HEK293 (cell line): ENCODE data around the gene GPAT2.
"Not testable (repeated sequence)": the region's sequence is repeated elsewhere in the genome, so short reads cannot be mapped to it uniquely, and the experiment has no call there.

Experiments
- BCL11A ChIP-seq: fragments of 450-650 bp; formaldehyde crosslinking; IDR thresholded peaks from 2 replicates; pipeline ENCODE4 v1.5.1; 2016; ENCODE audit warnings: low read depth, missing biosample characterization, missing genetic modification characterization
- ZBTB20 ChIP-seq: fragments of 450-650 bp; formaldehyde crosslinking; IDR thresholded peaks from 2 replicates; pipeline ENCODE4 v1.5.1; 2016; ENCODE audit warnings: missing biosample characterization, missing genetic modification characterization
- ZNF121 ChIP-seq: fragments of 450-650 bp; formaldehyde crosslinking; IDR thresholded peaks from 2 replicates; pipeline ENCODE4 v1.5.1; 2016; ENCODE audit warnings: missing biosample characterization, missing genetic modification characterization
- ZNF311 ChIP-seq: fragments of 450-650 bp; formaldehyde crosslinking; IDR thresholded peaks from 2 replicates; pipeline ENCODE4 v1.5.1; 2017; ENCODE audit warnings: missing biosample characterization, missing genetic modification characterization, borderline replicate concordance
- TF ChIP-seq, protein P1 (sequence below): fragments of 450-650 bp; formaldehyde crosslinking; IDR thresholded peaks from 2 replicates; pipeline ENCODE4 v1.5.1; 2016; ENCODE audit warnings: missing biosample characterization, missing genetic modification characterization
- TF ChIP-seq, protein P2 (sequence below): fragments of 450-650 bp; formaldehyde crosslinking; IDR thresholded peaks from 2 replicates; pipeline ENCODE4 v1.5.1; 2016; ENCODE audit warnings: missing biosample characterization, missing genetic modification characterization
- TF ChIP-seq, protein P3 (sequence below): fragments of 450-650 bp; formaldehyde crosslinking; IDR thresholded peaks from 2 replicates; pipeline ENCODE4 v1.5.1; 2016; ENCODE audit warnings: missing biosample characterization, missing genetic modification characterization

DNA sequence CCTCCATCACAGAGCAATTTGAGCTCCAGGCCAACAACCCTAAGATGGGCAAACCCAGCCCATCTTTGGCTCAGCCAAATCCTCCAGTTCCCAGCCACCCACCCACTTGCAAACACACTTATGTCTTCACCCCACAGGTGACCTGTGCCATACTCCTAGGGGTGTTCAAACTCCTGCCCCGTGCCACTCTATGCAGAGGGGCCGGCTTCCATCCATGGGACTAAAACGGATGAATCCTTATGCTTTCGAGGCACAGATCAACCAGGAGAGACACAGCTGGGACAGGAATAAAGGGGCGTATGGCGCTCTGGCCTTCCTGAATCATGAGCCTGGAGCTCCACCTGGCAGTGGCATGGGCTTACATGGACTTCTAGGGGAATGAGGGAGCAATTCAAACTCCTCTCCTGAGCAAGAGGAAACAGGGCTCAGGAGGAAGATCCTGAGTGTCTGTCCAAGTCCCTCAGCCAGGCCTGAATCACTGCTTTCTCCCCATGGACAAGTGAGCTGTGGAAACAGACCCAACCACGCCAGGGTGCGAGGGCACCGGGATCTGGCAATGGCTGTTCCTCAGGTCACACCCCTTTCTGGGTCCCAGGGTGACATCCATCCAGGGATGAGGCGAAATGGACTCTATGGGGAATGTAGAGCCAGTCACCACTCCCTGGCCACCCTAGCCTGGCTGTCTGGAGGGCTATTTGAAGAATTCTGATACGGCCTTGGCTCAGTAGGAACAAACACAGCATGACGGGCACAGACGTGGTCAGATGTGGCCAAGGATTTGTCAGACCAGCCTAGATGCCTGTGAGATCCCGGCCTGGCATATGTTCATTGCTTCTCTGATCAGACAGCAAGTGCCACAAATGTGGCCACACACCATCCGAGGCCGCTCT, 36.6 kb upstream of the GPAT2 start:
- TF ChIP-seq, protein P1, sequence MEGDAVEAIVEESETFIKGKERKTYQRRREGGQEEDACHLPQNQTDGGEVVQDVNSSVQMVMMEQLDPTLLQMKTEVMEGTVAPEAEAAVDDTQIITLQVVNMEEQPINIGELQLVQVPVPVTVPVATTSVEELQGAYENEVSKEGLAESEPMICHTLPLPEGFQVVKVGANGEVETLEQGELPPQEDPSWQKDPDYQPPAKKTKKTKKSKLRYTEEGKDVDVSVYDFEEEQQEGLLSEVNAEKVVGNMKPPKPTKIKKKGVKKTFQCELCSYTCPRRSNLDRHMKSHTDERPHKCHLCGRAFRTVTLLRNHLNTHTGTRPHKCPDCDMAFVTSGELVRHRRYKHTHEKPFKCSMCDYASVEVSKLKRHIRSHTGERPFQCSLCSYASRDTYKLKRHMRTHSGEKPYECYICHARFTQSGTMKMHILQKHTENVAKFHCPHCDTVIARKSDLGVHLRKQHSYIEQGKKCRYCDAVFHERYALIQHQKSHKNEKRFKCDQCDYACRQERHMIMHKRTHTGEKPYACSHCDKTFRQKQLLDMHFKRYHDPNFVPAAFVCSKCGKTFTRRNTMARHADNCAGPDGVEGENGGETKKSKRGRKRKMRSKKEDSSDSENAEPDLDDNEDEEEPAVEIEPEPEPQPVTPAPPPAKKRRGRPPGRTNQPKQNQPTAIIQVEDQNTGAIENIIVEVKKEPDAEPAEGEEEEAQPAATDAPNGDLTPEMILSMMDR (tag by site-specific recombination), result not testable (repeated sequence)
- not testable (repeated sequence) for TF ChIP-seq BCL11A (tag by site-specific recombination); ZNF311; ZNF121 (tag by site-specific recombination); ZBTB20 (tag by site-specific recombination)
- TF ChIP-seq, protein P2, sequence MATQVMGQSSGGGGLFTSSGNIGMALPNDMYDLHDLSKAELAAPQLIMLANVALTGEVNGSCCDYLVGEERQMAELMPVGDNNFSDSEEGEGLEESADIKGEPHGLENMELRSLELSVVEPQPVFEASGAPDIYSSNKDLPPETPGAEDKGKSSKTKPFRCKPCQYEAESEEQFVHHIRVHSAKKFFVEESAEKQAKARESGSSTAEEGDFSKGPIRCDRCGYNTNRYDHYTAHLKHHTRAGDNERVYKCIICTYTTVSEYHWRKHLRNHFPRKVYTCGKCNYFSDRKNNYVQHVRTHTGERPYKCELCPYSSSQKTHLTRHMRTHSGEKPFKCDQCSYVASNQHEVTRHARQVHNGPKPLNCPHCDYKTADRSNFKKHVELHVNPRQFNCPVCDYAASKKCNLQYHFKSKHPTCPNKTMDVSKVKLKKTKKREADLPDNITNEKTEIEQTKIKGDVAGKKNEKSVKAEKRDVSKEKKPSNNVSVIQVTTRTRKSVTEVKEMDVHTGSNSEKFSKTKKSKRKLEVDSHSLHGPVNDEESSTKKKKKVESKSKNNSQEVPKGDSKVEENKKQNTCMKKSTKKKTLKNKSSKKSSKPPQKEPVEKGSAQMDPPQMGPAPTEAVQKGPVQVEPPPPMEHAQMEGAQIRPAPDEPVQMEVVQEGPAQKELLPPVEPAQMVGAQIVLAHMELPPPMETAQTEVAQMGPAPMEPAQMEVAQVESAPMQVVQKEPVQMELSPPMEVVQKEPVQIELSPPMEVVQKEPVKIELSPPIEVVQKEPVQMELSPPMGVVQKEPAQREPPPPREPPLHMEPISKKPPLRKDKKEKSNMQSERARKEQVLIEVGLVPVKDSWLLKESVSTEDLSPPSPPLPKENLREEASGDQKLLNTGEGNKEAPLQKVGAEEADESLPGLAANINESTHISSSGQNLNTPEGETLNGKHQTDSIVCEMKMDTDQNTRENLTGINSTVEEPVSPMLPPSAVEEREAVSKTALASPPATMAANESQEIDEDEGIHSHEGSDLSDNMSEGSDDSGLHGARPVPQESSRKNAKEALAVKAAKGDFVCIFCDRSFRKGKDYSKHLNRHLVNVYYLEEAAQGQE (tag by site-specific recombination), result not testable (repeated sequence)
- TF ChIP-seq, protein P3, sequence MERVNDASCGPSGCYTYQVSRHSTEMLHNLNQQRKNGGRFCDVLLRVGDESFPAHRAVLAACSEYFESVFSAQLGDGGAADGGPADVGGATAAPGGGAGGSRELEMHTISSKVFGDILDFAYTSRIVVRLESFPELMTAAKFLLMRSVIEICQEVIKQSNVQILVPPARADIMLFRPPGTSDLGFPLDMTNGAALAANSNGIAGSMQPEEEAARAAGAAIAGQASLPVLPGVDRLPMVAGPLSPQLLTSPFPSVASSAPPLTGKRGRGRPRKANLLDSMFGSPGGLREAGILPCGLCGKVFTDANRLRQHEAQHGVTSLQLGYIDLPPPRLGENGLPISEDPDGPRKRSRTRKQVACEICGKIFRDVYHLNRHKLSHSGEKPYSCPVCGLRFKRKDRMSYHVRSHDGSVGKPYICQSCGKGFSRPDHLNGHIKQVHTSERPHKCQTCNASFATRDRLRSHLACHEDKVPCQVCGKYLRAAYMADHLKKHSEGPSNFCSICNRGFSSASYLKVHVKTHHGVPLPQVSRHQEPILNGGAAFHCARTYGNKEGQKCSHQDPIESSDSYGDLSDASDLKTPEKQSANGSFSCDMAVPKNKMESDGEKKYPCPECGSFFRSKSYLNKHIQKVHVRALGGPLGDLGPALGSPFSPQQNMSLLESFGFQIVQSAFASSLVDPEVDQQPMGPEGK (tag by site-specific recombination), result not testable (repeated sequence)
